GM21423 (cell line): Measurements from ENCODE around the gene NGB.
"Not testable (repeated sequence)": the region's sequence is repeated elsewhere in the genome, so short reads cannot be mapped to it uniquely, and the experiment has no call there.

ENCODE experiments used
- ATAC-seq: cut with Tn5 transposase; IDR thresholded peaks from one replicate; pipeline ENCODE4 v1.9.1; 2021; ENCODE audit warnings: mild to moderate bottlenecking, moderate library complexity; ENCODE audit not compliant: unreplicated experiment

The NGB gene

GRCh38 chr14:77296906-77297305 is 25.9 kb upstream of the NGB start:
- ATAC-seq = no peak

- ATAC-seq = no peak
Observed at GRCh38 chr14:77296155-77296554, 25.1 kb upstream of the NGB start.

- ATAC-seq = no peak
Observed at GRCh38 chr14:77290705-77291104, 19.7 kb upstream of the NGB start.

GRCh38 chr14:77286576-77286975 is 15.6 kb upstream of the NGB start:
- ATAC-seq = no peak

- ATAC-seq = no peak
Observed at GRCh38 chr14:77284466-77284865, 13.5 kb upstream of the NGB start.

GRCh38 chr14:77284066-77284465 is 13.1 kb upstream of the NGB start:
- no peak for ATAC-seq

GRCh38 chr14:77281852-77282410 is 10.9 kb upstream of the NGB start:
- ATAC-seq = no peak

- ATAC-seq = not testable (repeated sequence)
Observed at GRCh38 chr14:77280921-77281320, 9.9 kb upstream of the NGB start.

- no peak for ATAC-seq
Observed at GRCh38 chr14:77279719-77280118, 8.7 kb upstream of the NGB start.

- no peak for ATAC-seq
Observed at GRCh38 chr14:77278461-77279230, 7.6 kb upstream of the NGB start.

GRCh38 chr14:77276959-77277358 is 6.0 kb upstream of the NGB start:
- ATAC-seq = no peak

GRCh38 chr14:77276295-77276935 is 5.4 kb upstream of the NGB start:
- no peak for ATAC-seq

- no peak for ATAC-seq
Observed at GRCh38 chr14:77275601-77276017, 4.6 kb upstream of the NGB start.

GRCh38 chr14:77275041-77275580 is 4.1 kb upstream of the NGB start:
- no peak for ATAC-seq

GRCh38 chr14:77273796-77274195 is 2.8 kb upstream of the NGB start:
- ATAC-seq = no peak

GRCh38 chr14:77272261-77272660 is 1.3 kb upstream of the NGB start:
- ATAC-seq = no peak

- ATAC-seq = no peak
Observed at GRCh38 chr14:77270361-77271112, 469 bp downstream of the NGB start.

GRCh38 chr14:77268989-77269600 is 1.9 kb downstream of the NGB start:
- no peak for ATAC-seq

GRCh38 chr14:77267937-77268699 is 2.9 kb downstream of the NGB start:
- ATAC-seq = no peak

- ATAC-seq = no peak
Observed at GRCh38 chr14:77266336-77266735, 4.7 kb downstream of the NGB start.
